HCT116 (cell line): Measurements from ENCODE around the gene GRAMD4.

Experiments
- EGR1 ChIP-seq: IDR thresholded peaks from 2 replicates; pipeline ENCODE4 v1.6.1; 2012; ENCODE audit warnings: low read depth
- EZH2 ChIP-seq: fragments of 200-600 bp; sonication (generic); IDR thresholded peaks from 2 replicates; pipeline ENCODE4 v1.6.1; 2017; ENCODE audit warnings: antibody characterized with exemption, mixed run types
- EZH2phosphoT487 ChIP-seq: fragments of 200-600 bp; IDR thresholded peaks from 2 replicates; pipeline ENCODE4 v1.6.1; 2018; ENCODE audit warnings: antibody characterized with exemption, borderline replicate concordance
- POLR2A ChIP-seq: IDR thresholded peaks from 2 replicates; pipeline ENCODE4 v1.7.0; 2011; ENCODE audit warnings: borderline replicate concordance; ENCODE audit not compliant: insufficient read depth, insufficient read length; ENCODE audit errors: extremely low read depth
- SRF ChIP-seq: IDR thresholded peaks from 2 replicates; pipeline ENCODE4 v1.6.1; 2012; ENCODE audit warnings: low read depth
- ZFX ChIP-seq: fragments of 450-650 bp; IDR thresholded peaks from 2 replicates; pipeline ENCODE4 v1.6.1; 2017
- TF ChIP-seq, protein P1 (sequence below), 3 experiments: fragments of 200-600 bp in 1 of 3; sonication (generic) in 1 of 3; IDR thresholded peaks in 2 of 3; conservative IDR thresholded peaks in 1 of 3; 2 replicates each; pipeline ENCODE4 v1.5.1; 2012 to 2017; ENCODE audit warnings: low read depth in 2 of 3, low read length in 2 of 3, antibody characterized with exemption in 1 of 3, borderline replicate concordance in 1 of 3, control low read depth in 1 of 3, mild to moderate bottlenecking in 1 of 3, mixed read lengths in 1 of 3, mixed run types in 1 of 3, moderate library complexity in 1 of 3; ENCODE audit not compliant: insufficient read depth in 1 of 3
- TF ChIP-seq, protein P2 (sequence below): IDR thresholded peaks from 2 replicates; pipeline ENCODE4 v1.6.1; 2012

DNA sequence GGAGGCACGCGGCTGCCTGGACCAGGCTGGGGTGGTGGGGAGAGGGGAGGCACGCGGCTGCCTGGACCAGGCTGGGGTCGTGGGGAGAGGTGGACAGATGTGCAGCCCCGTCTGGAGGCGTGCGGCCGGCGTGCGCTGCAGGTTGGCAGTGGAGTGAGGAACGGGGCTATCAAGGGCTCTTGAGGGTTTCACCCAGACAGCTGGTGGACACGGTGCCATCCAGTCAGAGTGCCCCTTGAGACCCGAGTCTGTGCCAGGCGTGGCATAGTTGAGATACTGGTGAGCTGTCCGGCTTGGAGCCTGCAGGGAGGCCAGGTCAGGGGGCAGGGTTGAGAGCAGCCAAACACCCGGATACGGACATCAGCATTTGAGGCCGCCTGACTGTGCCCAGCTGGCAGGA lies 1.5 kb upstream of the GRAMD4 start:
- TF ChIP-seq, protein P1, sequence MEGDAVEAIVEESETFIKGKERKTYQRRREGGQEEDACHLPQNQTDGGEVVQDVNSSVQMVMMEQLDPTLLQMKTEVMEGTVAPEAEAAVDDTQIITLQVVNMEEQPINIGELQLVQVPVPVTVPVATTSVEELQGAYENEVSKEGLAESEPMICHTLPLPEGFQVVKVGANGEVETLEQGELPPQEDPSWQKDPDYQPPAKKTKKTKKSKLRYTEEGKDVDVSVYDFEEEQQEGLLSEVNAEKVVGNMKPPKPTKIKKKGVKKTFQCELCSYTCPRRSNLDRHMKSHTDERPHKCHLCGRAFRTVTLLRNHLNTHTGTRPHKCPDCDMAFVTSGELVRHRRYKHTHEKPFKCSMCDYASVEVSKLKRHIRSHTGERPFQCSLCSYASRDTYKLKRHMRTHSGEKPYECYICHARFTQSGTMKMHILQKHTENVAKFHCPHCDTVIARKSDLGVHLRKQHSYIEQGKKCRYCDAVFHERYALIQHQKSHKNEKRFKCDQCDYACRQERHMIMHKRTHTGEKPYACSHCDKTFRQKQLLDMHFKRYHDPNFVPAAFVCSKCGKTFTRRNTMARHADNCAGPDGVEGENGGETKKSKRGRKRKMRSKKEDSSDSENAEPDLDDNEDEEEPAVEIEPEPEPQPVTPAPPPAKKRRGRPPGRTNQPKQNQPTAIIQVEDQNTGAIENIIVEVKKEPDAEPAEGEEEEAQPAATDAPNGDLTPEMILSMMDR (IDR thresholded peaks at IDR 0.05 in 2 of 3, conservative IDR thresholded peaks at IDR 0.05 in 1 of 3; ENCODE audit: borderline replicate concordance in 1 of 3, insufficient read depth in 1 of 3, low read depth in 2 of 3, low read length in 2 of 3): no peak
- TF ChIP-seq EZH2phosphoT487 (no peak), EGR1 (no peak), EZH2 (no peak), ZFX (no peak), SRF (no peak), POLR2A (no peak)
- TF ChIP-seq, protein P2, sequence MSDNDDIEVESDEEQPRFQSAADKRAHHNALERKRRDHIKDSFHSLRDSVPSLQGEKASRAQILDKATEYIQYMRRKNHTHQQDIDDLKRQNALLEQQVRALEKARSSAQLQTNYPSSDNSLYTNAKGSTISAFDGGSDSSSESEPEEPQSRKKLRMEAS: no peak
